Sigmoid colon (tissue), 4 donors: Measurements from ENCODE around the gene BCL11B.

Source experiments
- EP300 ChIP-seq, 4 donors: sonication (generic); formaldehyde crosslinking; IDR thresholded peaks; one replicate each; pipeline ENCODE4 v1.6.1; 2017; ENCODE audit warnings: antibody characterized with exemption in 4 of 4
- POLR2A ChIP-seq, 2 donors: fragments of 450-650 bp; IDR thresholded peaks; one replicate each; pipeline ENCODE4 v1.6.1; 2016; ENCODE audit warnings: antibody characterized with exemption in 2 of 2, mild to moderate bottlenecking in 2 of 2, moderate library complexity in 2 of 2
- POLR2AphosphoS5 ChIP-seq, 4 donors: sonication (generic); formaldehyde crosslinking; IDR thresholded peaks; one replicate each; pipeline ENCODE4 v1.6.1; 2017; ENCODE audit warnings: antibody characterized with exemption in 4 of 4
- TF ChIP-seq, protein P1 (sequence below), 4 experiments: fragments of 450-650 bp in 3 of 4; fragments of 200-600 bp in 1 of 4; IDR thresholded peaks; one replicate each; pipeline ENCODE4 v1.5.1; 2016 to 2019; ENCODE audit warnings: antibody characterized with exemption in 4 of 4, mild to moderate bottlenecking in 3 of 4, moderate library complexity in 2 of 4

DNA sequence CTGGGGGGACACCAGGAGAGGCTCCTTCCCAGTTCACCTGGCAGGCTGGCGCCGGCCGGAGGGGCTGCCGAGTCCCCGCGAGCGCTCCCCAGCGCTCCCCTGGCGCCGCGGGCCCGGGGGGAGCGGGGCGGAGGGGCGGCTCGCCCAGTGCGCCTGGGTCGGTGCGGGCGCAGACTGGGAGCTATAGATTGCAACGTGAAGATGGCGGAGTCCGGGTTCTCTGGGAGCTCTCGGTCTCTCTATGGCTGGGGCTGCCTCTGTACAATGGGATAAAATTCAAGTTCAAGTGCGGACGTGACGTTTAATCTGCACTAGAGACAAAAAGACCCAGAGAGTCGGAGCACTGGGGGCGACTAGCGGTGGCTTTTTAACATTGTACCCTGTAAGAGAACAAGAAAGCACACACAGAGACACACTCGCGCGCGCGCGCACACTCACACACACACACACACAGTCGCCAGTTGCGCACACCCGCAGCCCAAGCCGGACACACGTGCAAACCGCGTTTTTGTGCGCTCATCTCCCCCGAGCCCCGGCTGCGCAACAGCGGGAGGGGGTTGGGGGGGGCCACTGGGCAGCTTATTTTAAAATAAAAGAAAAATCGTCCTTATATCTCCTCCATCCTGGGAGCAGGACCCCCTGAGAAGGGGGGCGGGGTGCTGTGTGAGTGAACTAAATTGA lies at the start of gene BCL11B:
- TF ChIP-seq, protein P1, sequence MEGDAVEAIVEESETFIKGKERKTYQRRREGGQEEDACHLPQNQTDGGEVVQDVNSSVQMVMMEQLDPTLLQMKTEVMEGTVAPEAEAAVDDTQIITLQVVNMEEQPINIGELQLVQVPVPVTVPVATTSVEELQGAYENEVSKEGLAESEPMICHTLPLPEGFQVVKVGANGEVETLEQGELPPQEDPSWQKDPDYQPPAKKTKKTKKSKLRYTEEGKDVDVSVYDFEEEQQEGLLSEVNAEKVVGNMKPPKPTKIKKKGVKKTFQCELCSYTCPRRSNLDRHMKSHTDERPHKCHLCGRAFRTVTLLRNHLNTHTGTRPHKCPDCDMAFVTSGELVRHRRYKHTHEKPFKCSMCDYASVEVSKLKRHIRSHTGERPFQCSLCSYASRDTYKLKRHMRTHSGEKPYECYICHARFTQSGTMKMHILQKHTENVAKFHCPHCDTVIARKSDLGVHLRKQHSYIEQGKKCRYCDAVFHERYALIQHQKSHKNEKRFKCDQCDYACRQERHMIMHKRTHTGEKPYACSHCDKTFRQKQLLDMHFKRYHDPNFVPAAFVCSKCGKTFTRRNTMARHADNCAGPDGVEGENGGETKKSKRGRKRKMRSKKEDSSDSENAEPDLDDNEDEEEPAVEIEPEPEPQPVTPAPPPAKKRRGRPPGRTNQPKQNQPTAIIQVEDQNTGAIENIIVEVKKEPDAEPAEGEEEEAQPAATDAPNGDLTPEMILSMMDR (IDR thresholded peaks at IDR 0.05) = no peak
- TF ChIP-seq POLR2A (IDR thresholded peaks at IDR 0.05) (no peak), EP300 (IDR thresholded peaks at IDR 0.05) (no peak), POLR2AphosphoS5 (IDR thresholded peaks at IDR 0.05) (no peak)
